GM23338 (cell line): ENCODE results near the gene MAP7D1. TPM values are rescaled to one million over a fixed set of nuclear protein-coding genes. Genes with fewer than 3 reads are reported as not detected.
A peak's percentile ranks its signal among the peaks of the same experiment; 100 is the strongest.

Experiments
- ATAC-seq: fragments of 200-7000 bp; cut with Tn5 transposase; 3 replicates; pipeline ENCODE4 v1.9.1; 2020
- DNase-seq: peaks from one replicate; pipeline ENCODE4 v3.0.0-alpha.2; 2015; ENCODE audit warnings: low spot score
- H2AFZ ChIP-seq: fragments of 200-600 bp; sonication (generic); 2 replicates; pipeline ENCODE4 v1.8.0; 2016; ENCODE audit warnings: antibody characterized with exemption, mild to moderate bottlenecking, moderate library complexity
- H3F3A ChIP-seq: fragments of 200-600 bp; sonication (generic); replicated peaks from 2 replicates; pipeline ENCODE4 v1.8.0; 2017; ENCODE audit warnings: antibody characterized with exemption, mixed run types, low read depth
- H3K27ac ChIP-seq: fragments of 200-600 bp; sonication (generic); 2 replicates; pipeline ENCODE4 v1.6.1; 2016; ENCODE audit warnings: low read depth
- H3K27me3 ChIP-seq: fragments of 200-600 bp; sonication (generic); 2 replicates; pipeline ENCODE4 v1.8.0; 2016; ENCODE audit warnings: mild to moderate bottlenecking, mixed run types, moderate library complexity; ENCODE audit not compliant: insufficient read depth
- H3K36me3 ChIP-seq: fragments of 200-600 bp; sonication (generic); 2 replicates; pipeline ENCODE4 v1.8.0; 2016; ENCODE audit warnings: mild to moderate bottlenecking; ENCODE audit not compliant: insufficient read depth
- H3K4me1 ChIP-seq: fragments of 200-600 bp; sonication (generic); 2 replicates; pipeline ENCODE4 v1.8.0; 2016; ENCODE audit warnings: mild to moderate bottlenecking, moderate library complexity; ENCODE audit not compliant: insufficient read depth
- H3K4me2 ChIP-seq: fragments of 200-600 bp; sonication (generic); 2 replicates; pipeline ENCODE4 v1.7.1; 2017; ENCODE audit warnings: mixed run types
- H3K4me3 ChIP-seq: fragments of 200-600 bp; sonication (generic); 2 replicates; pipeline ENCODE4 v1.6.1; 2016; ENCODE audit warnings: mixed run types
- H3K79me2 ChIP-seq: fragments of 200-600 bp; sonication (generic); replicated peaks from 2 replicates; pipeline ENCODE4 v1.8.0; 2017; ENCODE audit warnings: mild to moderate bottlenecking; ENCODE audit not compliant: insufficient read depth
- H3K9me2 ChIP-seq: fragments of 200-600 bp; sonication (generic); 2 replicates; pipeline ENCODE4 v1.8.0; 2017; ENCODE audit not compliant: insufficient read depth
- H4K20me1 ChIP-seq: fragments of 200-600 bp; sonication (generic); replicated peaks from 2 replicates; pipeline ENCODE4 v1.8.0; 2017; ENCODE audit warnings: mild to moderate bottlenecking; ENCODE audit not compliant: insufficient read depth
- H3K27ac Mint-ChIP-seq: 2 replicates; pipeline ENCODE4 v1.8.0; 2020; ENCODE audit warnings: inconsistent platforms, mild to moderate bottlenecking, moderate library complexity, mixed read lengths
- H3K27me3 Mint-ChIP-seq: 3 replicates; pipeline ENCODE4 v1.8.0; 2022; ENCODE audit warnings: low read depth, mild to moderate bottlenecking, moderate library complexity, mixed read lengths, inconsistent platforms; ENCODE audit not compliant: insufficient read depth, poor library complexity
- H3K36me3 Mint-ChIP-seq: 3 replicates; pipeline ENCODE4 v1.8.0; 2021; ENCODE audit warnings: low read depth, mild to moderate bottlenecking, inconsistent platforms, moderate library complexity, mixed read lengths
- H3K4me1 Mint-ChIP-seq: 3 replicates; pipeline ENCODE4 v1.8.0; 2020; ENCODE audit warnings: mild to moderate bottlenecking, inconsistent platforms, mixed read lengths
- H3K4me3 Mint-ChIP-seq: 3 replicates; pipeline ENCODE4 v1.8.0; 2021; ENCODE audit warnings: moderate library complexity, mild to moderate bottlenecking, inconsistent platforms, mixed read lengths
- H3K9me3 Mint-ChIP-seq: 3 replicates; pipeline ENCODE4 v1.8.0; 2020; ENCODE audit warnings: moderate library complexity, mild to moderate bottlenecking, inconsistent platforms, mixed read lengths
- CREB1 ChIP-seq: fragments of 250-450 bp; sonication (Bioruptor Pico); IDR thresholded peaks from 2 replicates; pipeline ENCODE4 v1.5.0; 2020; ENCODE audit warnings: low read depth, mild to moderate bottlenecking, moderate library complexity
- CTCF ChIP-seq, 2 experiments: fragments of 200-600 bp in 1 of 2; sonication (generic) in 1 of 2; conservative IDR thresholded peaks; 2 replicates each; pipeline versions ENCODE4 v1.5.1 to v1.6.1; 2016 to 2017; ENCODE audit warnings: antibody characterized with exemption in 2 of 2, low read depth in 2 of 2, mild to moderate bottlenecking in 2 of 2, moderate library complexity in 1 of 2
- ETS1 ChIP-seq: IDR thresholded peaks from 2 replicates; pipeline ENCODE4 v1.6.1; 2016; ENCODE audit warnings: antibody characterized with exemption
- EZH2phosphoT487 ChIP-seq: fragments of 200-600 bp; sonication (generic); IDR thresholded peaks from one replicate; pipeline ENCODE4 v1.8.1; 2018; ENCODE audit warnings: antibody characterized with exemption; ENCODE audit not compliant: unreplicated experiment
- POLR2AphosphoS5 ChIP-seq: IDR thresholded peaks from 2 replicates; pipeline ENCODE4 v1.6.1; 2016; ENCODE audit warnings: antibody characterized with exemption, low read depth
- REST ChIP-seq: IDR thresholded peaks from one replicate; pipeline ENCODE4 v1.6.1; 2018; ENCODE audit warnings: antibody characterized with exemption; ENCODE audit not compliant: unreplicated experiment
- STAT1 ChIP-seq: IDR thresholded peaks from one replicate; pipeline ENCODE4 v1.6.1; 2016; ENCODE audit warnings: antibody characterized with exemption; ENCODE audit not compliant: unreplicated experiment
- ZNF114 ChIP-seq: fragments of 250-450 bp; sonication (Bioruptor Pico); IDR thresholded peaks from 2 replicates; pipeline ENCODE4 v1.5.0; 2020; ENCODE audit warnings: mild to moderate bottlenecking, moderate library complexity
- ZNF331 ChIP-seq: fragments of 250-450 bp; sonication (Bioruptor Pico); IDR thresholded peaks from 2 replicates; pipeline ENCODE4 v1.5.0; 2020; ENCODE audit warnings: low read depth, mild to moderate bottlenecking, moderate library complexity
- ZNF462 ChIP-seq: fragments of 250-450 bp; sonication (Bioruptor Pico); IDR thresholded peaks from 2 replicates; pipeline ENCODE4 v1.5.0; 2020; ENCODE audit warnings: mild to moderate bottlenecking, moderate library complexity
- polyA plus RNA-seq: library from polyadenylated mRNA; unstranded; fragments of >200 nt; fragmentation: Nextera tagmentation; extraction: Ambion mirVana; gene quantifications from 2 replicates; pipeline ENCODE4 v1.2.1, GENCODE V29; 2016
- total RNA-seq: library from RNA; depleted of rRNA; stranded (reverse); fragments of >200 nt; shearing (Covaris generic); gene quantifications from 2 replicates; pipeline ENCODE4 v1.2.3, GENCODE V29; 2014

The MAP7D1 gene
- total and polyA plus RNA-seq, 2 experiments from 2014 or later: 13.8 to 59.8 TPM

- TF ChIP-seq ZNF114 (CRISPR knock-in tag) (no peak), ZNF462 (CRISPR knock-in tag) (no peak), CTCF (conservative IDR thresholded peaks at IDR 0.05; ENCODE audit: low read depth in 2 of 2) (no peak), EZH2phosphoT487 (no peak), ZNF331 (CRISPR knock-in tag) (no peak)
Measured at GRCh38 chr1:36179220-36179600, 23.2 kb downstream of the MAP7D1 start (continued).

GRCh38 chr1:36182734-36183133 lies 26.8 kb downstream of the MAP7D1 start:
- peaks cover 11% of the 10 kb centered on the region; the same call in 1 of the 2 replicates for H3F3A ChIP-seq
- Mint-ChIP-seq H3K9me3 (no peaks in the 10 kb centered on the region), H3K4me1 (peaks cover 32% of the 10 kb centered on the region), H3K27me3 (peaks cover 18% of the 10 kb centered on the region), H3K27ac (no peak overlapping the region), H3K36me3 (peaks cover 24% of the 10 kb centered on the region), H3K4me3 (no peak overlapping the region)
- H3K27ac ChIP-seq: no peak overlapping the region
- peaks cover 14% of the 10 kb centered on the region for H3K4me1 ChIP-seq
- peak; percentile 22 for ATAC-seq
- H3K4me2 ChIP-seq: peak overlapping the region; percentile 38; the same call in 1 of the 2 replicates
- no peak overlapping the region for H3K4me3 ChIP-seq
- H4K20me1 ChIP-seq: no peaks in the 10 kb centered on the region
- H3K9me2 ChIP-seq: no peaks in the 10 kb centered on the region
- peaks cover under 1% of the 10 kb centered on the region for H3K27me3 ChIP-seq
- 0 out of 2 replicates have a peak, but pooled peaks cover 4% of the 10 kb centered on the region for H3K36me3 ChIP-seq
- TF ChIP-seq EZH2phosphoT487 (no peak), ETS1 (no peak), REST (no peak), POLR2AphosphoS5 (no peak), ZNF331 (CRISPR knock-in tag) (no peak), CREB1 (CRISPR knock-in tag) (no peak), STAT1 (no peak)
- no peak overlapping the region for H2AFZ ChIP-seq
- no peaks in the 10 kb centered on the region for H3K79me2 ChIP-seq
- DNase-seq: peak; percentile 71
